ENCODE measurements around the gene MAST4.

MAST4 gene

DNA sequence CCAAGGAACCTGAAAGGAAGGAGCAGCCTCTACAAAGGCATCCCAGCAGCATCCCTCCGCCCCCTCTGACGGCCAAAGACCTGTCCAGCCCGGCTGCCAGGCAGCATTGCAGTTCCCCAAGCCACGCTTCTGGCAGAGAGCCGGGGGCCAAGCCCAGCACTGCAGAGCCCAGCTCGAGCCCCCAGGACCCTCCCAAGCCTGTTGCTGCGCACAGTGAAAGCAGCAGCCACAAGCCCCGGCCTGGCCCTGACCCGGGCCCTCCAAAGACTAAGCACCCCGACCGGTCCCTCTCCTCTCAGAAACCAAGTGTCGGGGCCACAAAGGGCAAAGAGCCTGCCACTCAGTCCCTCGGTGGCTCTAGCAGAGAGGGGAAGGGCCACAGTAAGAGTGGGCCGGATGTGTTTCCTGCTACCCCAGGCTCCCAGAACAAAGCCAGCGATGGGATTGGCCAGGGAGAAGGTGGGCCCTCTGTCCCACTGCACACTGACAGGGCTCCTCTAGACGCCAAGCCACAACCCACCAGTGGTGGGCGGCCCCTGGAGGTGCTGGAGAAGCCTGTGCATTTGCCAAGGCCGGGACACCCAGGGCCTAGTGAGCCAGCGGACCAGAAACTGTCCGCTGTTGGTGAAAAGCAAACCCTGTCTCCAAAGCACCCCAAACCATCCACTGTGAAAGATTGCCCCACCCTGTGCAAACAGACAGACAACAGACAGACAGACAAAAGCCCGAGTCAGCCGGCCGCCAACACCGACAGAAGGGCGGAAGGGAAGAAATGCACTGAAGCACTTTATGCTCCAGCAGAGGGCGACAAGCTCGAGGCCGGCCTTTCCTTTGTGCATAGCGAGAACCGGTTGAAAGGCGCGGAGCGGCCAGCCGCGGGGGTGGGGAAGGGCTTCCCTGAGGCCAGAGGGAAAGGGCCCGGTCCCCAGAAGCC is 569.6 kb downstream of the MAST4 start:
- H3K4me3 ChIP-seq (ENCODE audit: low read length): peak overlapping the region; percentile 80

DNA sequence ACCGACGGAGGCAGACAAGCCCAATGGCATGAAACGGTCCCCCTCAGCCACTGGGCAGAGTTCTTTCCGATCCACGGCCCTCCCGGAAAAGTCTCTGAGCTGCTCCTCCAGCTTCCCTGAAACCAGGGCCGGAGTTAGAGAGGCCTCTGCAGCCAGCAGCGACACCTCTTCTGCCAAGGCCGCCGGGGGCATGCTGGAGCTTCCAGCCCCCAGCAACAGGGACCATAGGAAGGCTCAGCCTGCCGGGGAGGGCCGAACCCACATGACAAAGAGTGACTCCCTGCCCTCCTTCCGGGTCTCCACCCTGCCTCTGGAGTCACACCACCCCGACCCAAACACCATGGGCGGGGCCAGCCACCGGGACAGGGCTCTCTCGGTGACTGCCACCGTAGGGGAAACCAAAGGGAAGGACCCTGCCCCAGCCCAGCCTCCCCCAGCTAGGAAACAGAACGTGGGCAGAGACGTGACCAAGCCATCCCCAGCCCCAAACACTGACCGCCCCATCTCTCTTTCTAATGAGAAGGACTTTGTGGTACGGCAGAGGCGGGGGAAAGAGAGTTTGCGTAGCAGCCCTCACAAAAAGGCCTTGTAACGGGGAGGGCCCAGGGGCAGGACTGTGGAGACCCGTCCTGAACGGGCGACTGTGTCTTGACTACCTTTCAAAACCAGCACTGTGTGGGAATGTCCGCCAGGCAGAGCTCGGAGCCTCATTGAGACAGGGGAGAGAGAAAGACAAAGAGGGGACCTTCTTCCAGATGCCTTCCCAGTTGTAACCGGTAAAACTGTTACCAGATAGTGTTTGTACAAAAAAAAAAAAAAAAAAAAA is 570.5 kb downstream of the MAST4 start:
- H3K27ac ChIP-seq (ENCODE audit: low read length): peak overlapping the region; percentile 88

More for the DNA sequence above, 569.6 kb downstream of the MAST4 start:
- H3K79me2 ChIP-seq (ENCODE audit: low read length): no peaks in the 10 kb centered on the region
- H3K9me3 ChIP-seq (ENCODE audit: insufficient read depth, low read length): no peaks in the 10 kb centered on the region
- H3K27ac ChIP-seq (ENCODE audit: low read length): peak overlapping the region; percentile 88
- peaks cover 26% of the 10 kb centered on the region for H3K4me1 ChIP-seq (ENCODE audit: low read length)
- no peak for TF ChIP-seq EZH2phosphoT487 (IDR thresholded peaks at IDR 0.05; ENCODE audit: low read depth)
- TF ChIP-seq, protein P1, sequence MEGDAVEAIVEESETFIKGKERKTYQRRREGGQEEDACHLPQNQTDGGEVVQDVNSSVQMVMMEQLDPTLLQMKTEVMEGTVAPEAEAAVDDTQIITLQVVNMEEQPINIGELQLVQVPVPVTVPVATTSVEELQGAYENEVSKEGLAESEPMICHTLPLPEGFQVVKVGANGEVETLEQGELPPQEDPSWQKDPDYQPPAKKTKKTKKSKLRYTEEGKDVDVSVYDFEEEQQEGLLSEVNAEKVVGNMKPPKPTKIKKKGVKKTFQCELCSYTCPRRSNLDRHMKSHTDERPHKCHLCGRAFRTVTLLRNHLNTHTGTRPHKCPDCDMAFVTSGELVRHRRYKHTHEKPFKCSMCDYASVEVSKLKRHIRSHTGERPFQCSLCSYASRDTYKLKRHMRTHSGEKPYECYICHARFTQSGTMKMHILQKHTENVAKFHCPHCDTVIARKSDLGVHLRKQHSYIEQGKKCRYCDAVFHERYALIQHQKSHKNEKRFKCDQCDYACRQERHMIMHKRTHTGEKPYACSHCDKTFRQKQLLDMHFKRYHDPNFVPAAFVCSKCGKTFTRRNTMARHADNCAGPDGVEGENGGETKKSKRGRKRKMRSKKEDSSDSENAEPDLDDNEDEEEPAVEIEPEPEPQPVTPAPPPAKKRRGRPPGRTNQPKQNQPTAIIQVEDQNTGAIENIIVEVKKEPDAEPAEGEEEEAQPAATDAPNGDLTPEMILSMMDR (IDR thresholded peaks at IDR 0.05; ENCODE audit: low read depth, low read length): peak; percentile 67
- no peak overlapping the region for H2AFZ ChIP-seq (ENCODE audit: low read depth, low read length)
- H3K27me3 ChIP-seq (ENCODE audit: low read depth, low read length): no peaks in the 10 kb centered on the region
- H3K4me2 ChIP-seq (ENCODE audit: low read length): peak overlapping the region; percentile 89
- H3K36me3 ChIP-seq (replicated peaks; ENCODE audit: low read depth, low read length): no peaks in the 10 kb centered on the region
- peak overlapping the region; percentile 98 for H3K9ac ChIP-seq (ENCODE audit: low read length)
- H4K20me1 ChIP-seq (ENCODE audit: insufficient read depth, low read length): no peaks in the 10 kb centered on the region

DNA sequence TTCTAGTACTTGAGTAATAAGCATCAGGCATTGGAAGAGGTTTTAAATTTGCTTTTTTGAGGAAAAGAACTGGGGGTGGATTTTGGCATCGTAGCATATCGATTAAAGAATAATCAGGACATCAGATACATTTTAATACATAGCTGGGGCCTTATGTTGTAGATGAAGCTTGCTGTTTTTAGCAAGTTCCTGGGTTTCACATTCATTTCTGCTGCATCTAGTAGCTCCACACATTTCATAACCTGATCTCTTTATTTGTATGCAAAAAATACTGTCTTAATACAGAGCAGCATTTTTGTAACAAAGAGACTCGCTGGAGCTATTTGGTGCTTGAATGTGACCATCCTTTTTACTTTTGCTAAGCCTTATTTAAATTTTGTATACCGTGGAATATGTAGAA is 571.9 kb downstream of the MAST4 start:
- no peak overlapping the region for H2AFZ ChIP-seq (ENCODE audit: low read depth, low read length)
- no peaks in the 10 kb centered on the region for H3K79me2 ChIP-seq (ENCODE audit: low read length)
- peaks cover 26% of the 10 kb centered on the region for H3K4me1 ChIP-seq (ENCODE audit: low read length)
- H3K36me3 ChIP-seq (replicated peaks; ENCODE audit: low read depth, low read length): no peaks in the 10 kb centered on the region
- no peak for TF ChIP-seq EZH2phosphoT487 (IDR thresholded peaks at IDR 0.05; ENCODE audit: low read depth)
- TF ChIP-seq, protein P1 (IDR thresholded peaks at IDR 0.05; ENCODE audit: low read depth, low read length): no peak
- H4K20me1 ChIP-seq (ENCODE audit: insufficient read depth, low read length): no peaks in the 10 kb centered on the region
- H3K4me3 ChIP-seq (ENCODE audit: low read length): peak overlapping the region; percentile 80
- H3K9ac ChIP-seq (ENCODE audit: low read length): peak overlapping the region; percentile 98; the same call in 1 of the 2 replicates
- no peaks in the 10 kb centered on the region for H3K9me3 ChIP-seq (ENCODE audit: insufficient read depth, low read length)
- no peaks in the 10 kb centered on the region for H3K27me3 ChIP-seq (ENCODE audit: low read depth, low read length)
- peak overlapping the region; percentile 88; the same call in 1 of the 2 replicates for H3K27ac ChIP-seq (ENCODE audit: low read length)
- peak overlapping the region; percentile 89 for H3K4me2 ChIP-seq (ENCODE audit: low read length)

More for the DNA sequence above, 570.5 kb downstream of the MAST4 start:
- Histone ChIP-seq H3K27me3 (ENCODE audit: low read depth, low read length) (no peaks in the 10 kb centered on the region), H3K4me2 (ENCODE audit: low read length) (peak overlapping the region; percentile 89), H3K9me3 (ENCODE audit: insufficient read depth, low read length) (no peaks in the 10 kb centered on the region), H4K20me1 (ENCODE audit: insufficient read depth, low read length) (no peaks in the 10 kb centered on the region), H3K9ac (ENCODE audit: low read length) (peak overlapping the region; percentile 98), H3K4me3 (ENCODE audit: low read length) (peak overlapping the region; percentile 80), H3K36me3 (replicated peaks; ENCODE audit: low read depth, low read length) (no peaks in the 10 kb centered on the region), H3K4me1 (ENCODE audit: low read length) (peaks cover 26% of the 10 kb centered on the region), H2AFZ (ENCODE audit: low read depth, low read length) (0 out of 2 replicates have a peak overlapping the region, but pooled peaks have one; percentile 69), H3K79me2 (ENCODE audit: low read length) (no peaks in the 10 kb centered on the region)
- no peak for TF ChIP-seq EZH2phosphoT487 (IDR thresholded peaks at IDR 0.05; ENCODE audit: low read depth)
- TF ChIP-seq, protein P1 (IDR thresholded peaks at IDR 0.05; ENCODE audit: low read depth, low read length): no peak

Measured in OCI-LY3 (cell line).